WI38 (cell line): Measurements from ENCODE around the gene ADRA2A.

Experiments used
- H3K4me3 ChIP-seq: 2 replicates; pipeline ENCODE4 v1.5.1; 2011; ENCODE audit warnings: low read depth, mild to moderate bottlenecking, control low read depth, low read length
- CTCF ChIP-seq: IDR thresholded peaks from 2 replicates; pipeline ENCODE4 v1.5.1; 2012; ENCODE audit warnings: low read depth, mild to moderate bottlenecking, control low read depth, low read length

Gene ADRA2A

GRCh38 chr10:111063471-111063870 is 13.4 kb upstream of the ADRA2A start:
- TF ChIP-seq CTCF, result no peak
- no peak overlapping the region for H3K4me3 ChIP-seq

GRCh38 chr10:111072232-111072631 is 4.6 kb upstream of the ADRA2A start:
- no peak overlapping the region for H3K4me3 ChIP-seq
- TF ChIP-seq CTCF, result no peak

GRCh38 chr10:111075577-111076185 is 1.1 kb upstream of the ADRA2A start:
- peak overlapping the region; percentile 48 for H3K4me3 ChIP-seq
- no peak for TF ChIP-seq CTCF

GRCh38 chr10:111076191-111076681 is 593 bp upstream of the ADRA2A start:
- peak overlapping the region; percentile 48 for H3K4me3 ChIP-seq

GRCh38 chr10:111077479-111077784 is 603 bp downstream of the ADRA2A start:
- no peak for TF ChIP-seq CTCF
- peak overlapping the region; percentile 29; the same call in 1 of the 2 replicates for H3K4me3 ChIP-seq

More at GRCh38 chr10:111076191-111076681, 593 bp upstream of the ADRA2A start:
- TF ChIP-seq CTCF, result peak; percentile 57

GRCh38 chr10:111077785-111078504 is 1.1 kb downstream of the ADRA2A start:
- no peak for TF ChIP-seq CTCF
- H3K4me3 ChIP-seq, result peak overlapping the region; percentile 18; the same call in 1 of the 2 replicates

GRCh38 chr10:111078505-111079185 is 1.8 kb downstream of the ADRA2A start:
- no peak overlapping the region for H3K4me3 ChIP-seq
- TF ChIP-seq CTCF, result no peak
